GM21576 (cell line): ENCODE measurements around the gene USP32.
"Not testable (repeated sequence)": the region's sequence is repeated elsewhere in the genome, so short reads cannot be mapped to it uniquely, and the experiment has no call there.

Experiments used
- ATAC-seq: cut with Tn5 transposase; IDR thresholded peaks from one replicate; pipeline ENCODE4 v1.9.1; 2021; ENCODE audit warnings: mild to moderate bottlenecking, moderate library complexity; ENCODE audit not compliant: unreplicated experiment

The USP32 gene

DNA sequence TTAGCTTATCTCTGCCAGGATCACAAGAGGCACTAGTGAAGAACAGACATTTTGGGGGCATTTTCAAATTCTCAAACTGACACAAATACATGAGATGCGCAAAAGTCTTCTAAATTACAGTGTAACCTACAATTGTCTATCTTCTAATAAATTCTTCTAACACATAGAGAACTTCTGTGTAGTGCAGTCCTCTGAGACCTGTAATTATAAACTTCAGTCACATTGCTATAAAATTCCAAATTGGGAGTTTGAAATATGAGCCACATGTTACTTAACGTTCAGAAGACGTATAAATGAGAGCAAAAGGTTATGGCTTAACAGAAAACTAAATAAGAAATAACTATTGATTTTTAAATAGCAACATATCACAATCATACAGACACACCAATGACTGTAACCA, 12.5 kb downstream of the USP32 start:
- not testable (repeated sequence) for ATAC-seq

DNA sequence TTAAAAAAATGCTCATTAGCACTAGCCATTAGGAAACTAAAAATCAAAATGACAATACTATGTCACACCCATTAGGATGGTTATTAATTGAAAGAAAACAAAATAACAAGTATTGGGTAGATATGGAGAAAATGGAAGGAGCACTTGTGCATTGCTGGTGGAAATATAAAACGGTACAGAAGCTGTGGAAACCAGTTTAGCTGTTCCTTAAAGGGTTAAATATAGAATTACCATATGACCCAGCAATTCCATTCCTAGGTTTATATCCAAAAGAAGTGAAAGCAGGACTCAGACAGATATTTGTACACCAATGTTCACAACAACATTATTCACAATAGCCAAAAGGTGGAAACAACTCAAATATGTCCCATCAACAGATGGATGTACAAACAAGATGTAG, 13.7 kb downstream of the USP32 start:
- not testable (repeated sequence) for ATAC-seq

DNA sequence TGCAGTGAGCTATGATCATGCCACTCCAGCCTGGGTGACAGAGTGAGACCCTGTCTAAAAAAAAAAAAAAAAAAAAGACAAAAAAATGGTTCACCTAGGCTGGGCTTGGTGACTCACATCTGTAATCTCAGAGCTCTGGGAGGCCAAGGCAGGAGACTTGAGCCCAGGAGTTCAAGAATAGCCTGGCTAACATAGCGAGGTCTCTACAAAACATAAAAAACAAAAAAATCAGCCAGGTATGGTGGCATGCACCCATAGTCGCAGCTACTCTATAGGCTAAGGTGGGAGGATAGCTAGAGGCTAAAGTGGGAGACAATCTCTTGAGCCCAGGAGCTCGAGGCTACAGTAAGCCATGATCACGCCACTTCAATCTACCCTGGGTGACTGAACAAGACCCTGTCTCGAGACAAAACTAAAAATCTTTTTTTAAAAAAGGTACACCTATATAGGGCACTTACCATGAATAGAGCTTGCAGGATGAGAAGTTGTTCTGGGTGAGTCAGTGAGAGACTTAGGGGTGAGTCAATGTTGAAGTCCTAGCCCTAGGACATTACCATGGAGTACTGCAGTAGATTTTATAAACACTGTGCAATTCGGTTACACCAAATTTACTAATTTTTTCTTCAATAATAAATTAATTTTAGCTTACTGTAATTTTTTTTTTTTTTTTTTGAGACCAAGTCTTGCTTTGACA, 19.0 kb downstream of the USP32 start:
- ATAC-seq: no peak

DNA sequence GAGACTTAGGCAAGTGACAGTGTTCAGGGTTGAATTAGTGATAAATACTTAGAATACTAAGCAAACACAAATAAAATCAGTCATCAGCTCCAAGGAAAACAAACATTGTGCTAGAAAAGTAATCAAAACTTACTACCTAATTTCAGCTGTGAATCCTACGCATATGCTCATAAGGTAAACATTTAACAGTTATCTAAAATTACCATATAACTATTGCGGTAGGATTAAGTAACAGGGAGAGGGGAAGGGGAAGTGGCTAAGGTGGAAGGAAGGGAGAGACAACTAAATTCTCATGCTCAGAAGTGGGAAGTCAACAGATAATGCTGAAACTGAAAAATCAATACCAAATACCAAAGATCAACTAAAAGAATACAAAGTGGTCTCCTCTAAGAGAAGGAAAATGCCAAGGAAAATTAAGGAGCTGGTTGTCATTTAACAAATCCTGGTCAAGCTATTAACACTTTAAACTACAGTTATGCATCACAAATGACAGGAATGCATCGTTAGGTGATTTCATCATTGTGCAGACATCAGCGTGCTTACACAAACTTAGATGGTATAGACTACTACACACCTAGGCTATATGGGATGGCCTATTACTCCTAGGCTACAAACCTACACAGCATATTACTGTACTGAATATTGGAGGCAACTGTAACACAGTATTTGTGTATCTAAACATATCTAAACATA, 20.0 kb downstream of the USP32 start:
- ATAC-seq: no peak

DNA sequence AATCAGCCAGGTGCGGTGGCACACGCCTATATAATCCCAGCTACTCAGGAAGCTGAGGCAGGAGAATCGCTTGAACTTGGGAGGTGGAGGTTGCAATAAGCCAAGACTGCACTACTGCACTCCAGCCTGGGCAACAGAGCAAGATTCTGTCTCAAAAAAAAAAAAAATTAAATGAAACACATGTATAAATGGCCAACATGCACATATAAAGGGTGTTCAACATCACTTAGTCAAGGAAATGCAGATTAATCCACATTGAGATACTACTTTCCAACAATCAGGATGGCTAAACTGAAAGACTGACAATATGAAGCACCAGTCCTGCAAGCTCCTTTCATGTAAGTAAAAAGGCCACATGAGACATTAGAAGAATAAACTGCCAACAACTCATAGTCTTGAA, 20.5 kb downstream of the USP32 start:
- ATAC-seq: no peak

DNA sequence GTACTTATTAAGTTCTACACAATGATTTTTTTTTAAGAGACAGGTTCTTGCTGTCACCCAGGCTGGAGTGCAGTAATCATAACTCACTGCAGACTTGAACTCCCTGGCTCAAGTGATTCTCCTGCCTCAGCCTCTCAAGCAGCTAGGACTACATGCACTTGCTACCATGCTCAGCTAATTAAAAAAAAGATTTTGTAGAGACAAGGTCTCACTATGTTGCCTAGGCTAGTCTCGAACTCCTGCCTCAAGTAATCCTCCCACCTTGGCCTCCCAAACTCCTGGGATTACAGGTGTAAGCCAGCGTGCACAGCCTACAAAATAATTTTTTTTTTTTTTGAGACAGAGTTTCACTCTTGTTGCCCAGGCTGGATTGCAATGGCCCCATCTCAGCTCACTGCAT, 22.2 kb downstream of the USP32 start:
- ATAC-seq: no peak

DNA sequence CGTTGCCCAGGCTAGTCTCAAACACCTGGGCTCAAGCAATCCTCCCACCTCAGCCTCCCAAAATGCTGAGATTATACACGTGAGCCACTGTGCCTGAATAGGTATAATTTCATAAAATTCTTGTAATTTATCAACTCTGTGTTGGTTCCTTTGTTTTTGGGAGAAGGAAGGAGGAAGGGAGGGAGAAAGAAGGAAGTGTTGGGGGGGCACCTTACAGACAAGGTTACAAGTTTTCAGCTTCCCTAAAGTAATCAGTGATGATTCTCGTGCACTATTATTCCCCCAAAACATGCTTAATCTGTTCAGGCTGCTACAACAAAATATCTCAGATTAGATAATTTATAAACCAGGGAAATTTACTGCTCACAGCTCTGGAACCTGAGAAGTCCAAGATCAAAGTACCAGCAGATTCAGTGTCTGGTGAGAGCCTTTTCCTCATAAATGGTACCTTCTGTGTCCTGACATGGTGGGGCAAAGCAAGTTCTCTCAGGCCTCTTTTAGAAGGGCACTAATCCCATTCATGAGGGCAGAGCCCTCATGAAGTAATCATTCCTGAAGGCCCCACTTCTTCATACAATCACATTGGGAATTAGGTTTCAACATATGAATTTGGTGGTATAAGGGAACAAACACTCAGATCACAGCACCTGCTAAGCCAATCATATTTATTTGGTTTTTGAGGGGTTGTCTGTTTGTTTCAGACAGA, 28.1 kb downstream of the USP32 start:
- no peak for ATAC-seq

DNA sequence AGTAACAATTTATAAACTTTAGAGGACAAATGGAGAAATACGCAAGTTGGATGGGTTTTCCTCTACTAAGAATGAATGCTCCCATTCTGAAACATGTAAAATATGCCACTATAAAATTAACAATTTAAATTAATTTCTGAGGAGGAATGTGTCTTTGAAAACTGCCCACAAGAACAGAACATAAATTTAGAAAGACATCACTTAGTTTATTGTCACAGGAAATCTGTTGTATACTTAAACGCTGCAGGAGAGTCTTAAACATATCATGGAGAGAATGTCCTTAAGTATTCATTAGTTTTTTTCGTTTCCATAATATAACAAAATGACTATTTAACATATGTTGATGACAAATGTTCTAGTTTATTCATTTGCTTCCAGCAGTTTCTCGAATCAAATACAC, 29.6 kb downstream of the USP32 start:
- ATAC-seq: no peak

DNA sequence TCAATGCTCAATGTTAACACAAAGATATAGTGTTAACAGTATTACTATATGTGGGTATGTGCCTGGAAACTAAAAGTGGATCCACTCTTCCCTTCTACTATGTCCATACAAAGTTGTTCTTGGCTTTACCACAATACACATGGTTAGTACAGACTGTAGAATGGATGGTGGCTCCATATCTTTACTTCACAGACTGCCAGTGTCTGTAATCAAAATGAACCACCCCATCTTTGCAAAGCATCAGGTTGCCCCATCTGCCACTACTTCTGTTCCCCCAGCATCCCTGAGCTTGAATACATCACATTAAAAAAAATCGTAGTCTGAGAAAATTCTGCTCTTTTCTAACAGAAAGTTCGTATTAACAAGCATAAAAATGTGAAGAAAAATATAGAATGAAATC, 30.0 kb downstream of the USP32 start:
- no peak for ATAC-seq

DNA sequence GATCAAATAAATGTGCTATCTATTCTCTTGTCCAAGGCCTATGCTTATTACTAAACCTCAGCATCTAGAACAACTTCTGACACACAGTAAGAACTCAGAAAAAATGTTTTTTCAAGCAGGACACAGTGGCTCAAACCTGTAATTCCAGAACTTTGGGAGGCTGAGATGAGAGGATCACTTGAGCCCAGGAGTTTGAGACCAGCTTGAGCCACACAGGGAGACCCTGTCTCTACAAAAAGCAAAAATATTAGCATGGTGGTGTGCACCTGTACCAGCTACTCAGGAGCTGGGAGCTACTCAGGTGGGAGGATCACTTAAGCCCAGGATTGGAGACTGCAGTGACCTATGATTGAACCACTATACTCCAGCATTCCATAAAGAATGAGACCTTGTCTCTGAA, 32.5 kb downstream of the USP32 start:
- ATAC-seq: no peak

DNA sequence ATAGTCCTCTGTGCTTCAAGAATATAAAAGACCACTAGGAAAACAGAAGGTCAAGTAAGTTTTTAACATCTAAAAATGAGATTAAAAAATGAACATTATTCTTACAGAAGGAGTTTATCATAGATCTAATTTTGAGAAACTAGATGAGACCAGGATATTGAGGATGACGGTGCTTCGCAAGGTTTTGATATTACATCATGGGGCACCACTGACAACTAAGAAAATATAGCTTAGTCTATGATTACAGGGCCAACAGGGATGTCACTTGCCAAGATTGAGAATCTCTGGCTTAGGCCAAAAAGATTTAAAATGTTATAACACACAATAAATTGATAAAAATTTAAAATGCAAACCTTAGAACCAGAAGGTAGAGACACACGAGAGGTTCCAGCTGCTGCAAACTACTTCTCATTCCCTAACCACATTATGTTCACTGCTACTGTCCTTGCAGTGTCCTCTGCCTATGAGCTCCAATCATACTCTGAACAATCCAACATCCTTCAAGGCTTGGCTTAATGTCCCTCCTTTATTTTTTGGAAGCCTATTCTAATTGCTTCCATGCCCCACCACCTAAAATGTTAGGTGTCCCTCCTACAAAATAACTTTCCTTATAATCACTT, 33.2 kb downstream of the USP32 start:
- ATAC-seq: no peak

DNA sequence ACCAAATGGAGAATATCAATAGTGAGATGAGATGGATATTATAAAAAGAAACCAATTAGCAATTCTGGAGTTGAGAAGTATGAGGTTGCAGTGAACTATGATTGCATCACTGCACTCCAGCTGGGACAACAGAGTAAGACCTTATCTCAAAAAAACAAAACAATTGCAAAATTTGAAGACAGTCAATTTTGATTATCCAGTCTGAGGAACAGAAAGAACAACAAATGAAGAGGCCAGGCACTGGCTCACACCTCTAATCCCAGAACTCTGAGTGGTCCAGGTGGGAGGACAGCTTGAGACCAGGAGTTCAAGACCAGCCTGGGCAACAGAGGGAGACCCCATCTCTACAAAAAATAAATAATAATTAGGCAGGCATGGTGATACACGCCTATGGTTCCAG, 35.0 kb downstream of the USP32 start:
- no peak for ATAC-seq

DNA sequence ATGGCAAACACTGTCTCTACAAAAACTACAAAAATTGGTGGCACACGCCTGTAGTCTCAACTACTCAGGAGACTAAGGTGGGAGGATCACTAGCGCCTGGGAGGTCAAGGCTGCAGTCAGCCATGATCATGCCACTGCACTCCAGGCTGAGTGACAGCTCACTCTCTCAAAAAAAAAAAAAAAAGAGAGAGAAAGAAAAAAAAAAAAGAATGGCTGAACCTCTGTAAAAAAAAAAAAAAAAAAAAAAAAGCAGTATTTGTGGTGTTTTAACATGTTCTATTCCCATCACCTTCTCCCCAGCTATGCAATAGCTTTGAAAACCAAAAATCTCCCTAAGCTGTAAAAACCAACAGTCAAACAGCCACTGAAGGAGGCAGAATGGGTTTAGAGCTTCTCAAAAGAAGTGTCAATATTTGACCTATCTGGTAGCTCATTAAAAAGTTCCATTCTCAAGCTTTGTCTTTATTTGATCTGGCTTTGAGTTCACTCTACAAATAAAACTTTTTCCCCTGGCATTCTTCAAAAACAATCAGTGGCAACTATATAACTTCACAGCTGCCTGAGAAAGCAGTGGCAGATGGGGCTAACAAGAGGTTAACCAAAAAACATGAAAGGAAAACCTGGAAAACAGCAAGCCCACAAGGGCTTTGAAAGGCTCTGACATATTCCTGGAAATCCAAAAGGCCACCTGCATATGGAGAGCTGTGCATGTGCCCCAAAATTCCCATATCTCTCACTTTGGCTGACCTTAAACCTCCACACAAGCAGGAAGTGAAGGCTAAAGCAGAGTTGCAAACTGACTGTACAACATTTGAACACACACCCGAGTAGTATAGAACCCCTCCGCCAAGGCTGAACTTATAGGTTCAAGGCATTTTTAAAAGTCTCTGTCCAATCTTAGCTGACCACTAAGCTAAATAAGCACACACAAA, 36.0 kb downstream of the USP32 start:
- ATAC-seq: no peak

DNA sequence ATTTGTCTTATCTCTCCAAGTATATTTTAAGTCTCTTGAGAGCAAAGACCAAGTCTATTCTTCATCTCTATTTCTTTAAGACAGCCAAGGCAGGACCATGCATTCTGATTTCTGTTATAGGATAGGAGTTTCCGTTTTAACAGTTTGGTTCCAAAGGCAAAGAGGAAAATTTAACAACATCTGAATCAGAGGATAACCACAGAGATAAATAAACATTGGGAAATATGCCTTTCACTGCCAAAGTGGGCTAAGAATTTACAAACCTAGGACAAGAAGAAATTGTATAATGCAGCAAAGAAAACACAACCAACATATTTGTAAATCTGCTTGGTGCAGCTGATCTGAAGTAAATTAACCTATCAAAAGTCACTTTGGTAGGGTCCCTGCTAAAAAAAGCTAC, 37.7 kb downstream of the USP32 start:
- no peak for ATAC-seq

DNA sequence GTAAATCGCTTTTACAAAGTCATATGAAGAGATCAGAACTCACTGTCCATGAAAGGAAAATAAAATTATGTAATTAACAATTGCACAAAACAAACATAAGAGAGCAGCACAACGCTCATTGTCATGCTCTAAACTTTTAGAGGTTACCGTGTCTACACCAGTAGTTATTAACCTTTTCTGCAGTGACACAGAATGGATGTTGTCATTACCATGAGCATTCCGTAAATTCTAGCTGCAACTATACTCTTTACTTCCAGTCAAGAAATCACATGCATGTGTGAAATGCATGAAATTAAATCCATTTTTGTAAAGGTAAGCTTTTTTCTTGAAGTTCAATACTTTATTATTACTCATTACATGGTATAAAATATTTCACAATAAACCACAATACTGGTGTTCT, 38.2 kb downstream of the USP32 start:
- no peak for ATAC-seq

DNA sequence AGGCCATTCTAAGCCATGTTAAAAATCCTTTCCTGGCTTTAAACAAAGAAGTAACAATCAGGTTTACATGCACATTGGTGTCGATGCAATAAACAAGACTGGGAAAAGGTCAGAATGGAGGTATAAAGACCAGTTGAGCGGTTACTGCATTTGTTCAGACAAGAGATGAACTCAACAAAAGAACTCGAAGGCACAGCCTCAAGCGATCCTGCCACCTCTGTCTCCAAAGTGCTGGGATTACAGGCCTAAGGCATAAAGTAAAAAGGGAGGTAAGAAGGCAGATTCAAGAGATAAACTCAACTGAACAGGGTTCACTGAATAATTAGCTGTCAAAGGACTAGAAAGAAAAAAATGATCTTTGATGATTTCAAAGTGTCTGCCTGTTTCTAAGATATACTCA, 39.4 kb downstream of the USP32 start:
- no peak for ATAC-seq

DNA sequence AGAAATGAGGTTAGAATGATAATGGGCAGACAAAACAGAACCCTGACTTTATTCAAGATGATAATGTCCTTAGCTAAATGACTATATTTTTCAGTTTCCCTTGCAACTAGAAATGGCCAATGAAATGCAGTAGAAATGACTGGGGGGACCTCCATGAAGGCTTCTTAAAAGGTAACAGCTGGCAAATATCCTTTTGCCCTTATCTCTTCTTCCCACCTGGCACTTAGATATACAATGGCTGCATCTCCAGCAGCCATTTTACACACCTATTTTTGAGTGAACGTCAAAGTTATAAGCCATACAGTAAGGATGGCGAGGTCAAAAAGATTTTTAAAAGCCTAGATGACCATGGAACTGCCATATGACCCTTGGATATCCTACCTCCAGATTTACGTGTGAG, 39.9 kb downstream of the USP32 start:
- no peak for ATAC-seq

DNA sequence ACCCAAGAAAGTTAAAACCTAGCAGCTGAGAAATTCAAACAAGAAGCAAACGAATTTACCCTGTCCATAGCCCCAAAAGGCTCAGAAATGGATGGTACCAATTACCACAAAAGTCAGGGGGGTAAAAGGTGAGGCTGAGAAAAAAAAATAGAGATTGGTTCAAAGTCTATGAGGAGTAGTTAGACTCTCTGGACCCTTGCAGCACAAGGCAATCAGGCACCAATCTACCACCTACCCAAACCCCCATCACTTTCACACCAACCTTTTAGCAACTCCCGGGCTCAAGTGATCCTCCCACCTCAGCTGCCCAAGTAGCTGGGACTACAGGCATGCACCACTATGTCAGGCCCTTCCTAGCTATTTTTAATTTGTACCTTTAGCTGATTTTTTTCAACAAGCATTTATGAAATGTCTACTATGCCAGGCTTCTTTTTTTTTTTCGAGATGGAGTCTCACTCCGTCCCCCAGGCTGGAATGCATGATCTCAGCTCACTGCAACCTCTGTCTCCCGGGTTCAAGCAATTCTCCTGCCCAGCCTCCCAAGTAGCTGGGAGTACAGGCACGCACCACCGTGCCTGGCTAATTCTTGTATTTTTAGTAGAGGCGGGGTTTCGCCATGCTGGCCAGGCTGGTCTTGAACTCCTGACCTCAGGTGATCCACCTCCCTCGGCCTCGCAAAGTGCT, 40.8 kb downstream of the USP32 start:
- no peak for ATAC-seq

DNA sequence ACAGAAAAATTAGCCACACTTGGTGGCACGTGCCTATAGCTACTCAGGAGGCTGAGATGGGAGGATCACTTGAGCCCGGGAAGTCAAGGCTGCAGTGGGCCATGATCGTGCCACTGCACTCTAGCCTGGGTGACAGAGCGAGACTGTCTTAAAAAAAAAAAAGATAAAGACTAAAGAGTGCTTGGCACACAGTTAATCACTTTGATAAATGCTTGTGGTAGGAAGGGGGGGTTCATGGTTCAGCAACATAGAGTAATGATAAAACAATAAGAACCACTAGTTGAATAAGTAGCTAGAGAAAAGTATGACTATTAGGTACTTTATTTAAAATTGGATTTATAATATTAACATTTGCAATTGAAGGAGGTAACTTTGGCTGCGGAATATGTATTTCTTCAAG, 43.3 kb downstream of the USP32 start:
- ATAC-seq: no peak

DNA sequence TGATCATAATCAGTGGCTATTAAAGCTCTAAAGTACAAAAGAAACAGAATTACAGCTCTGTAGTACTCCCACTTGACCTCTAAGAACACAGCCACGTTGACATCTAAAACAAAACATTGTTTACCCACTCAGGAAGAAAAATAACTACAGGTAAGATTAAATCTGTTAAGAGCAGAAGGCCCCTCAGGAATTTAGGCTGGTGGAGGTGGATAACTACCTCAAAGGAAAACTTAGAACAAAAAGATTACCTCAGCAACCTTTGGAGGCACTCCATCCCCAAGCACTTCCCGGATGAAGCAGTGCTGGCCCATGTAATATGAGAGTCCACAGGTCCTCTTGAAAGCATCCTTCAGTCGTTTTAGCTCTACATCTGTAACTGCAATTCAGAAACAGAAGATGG, 46.7 kb downstream of the USP32 start:
- ATAC-seq: no peak
